ENCODE results near the gene CDON. TPM values are rescaled to one million over a fixed set of nuclear protein-coding genes. Genes with fewer than 3 reads are reported as not detected.

CDON gene
- total and polyA plus RNA-seq, 8 donors = 0.31 to 80.8 (median 21.2) TPM

- peaks cover 3 to 29% (median 8%) of the 10 kb centered on the region in 4 donors for H3K36me3 ChIP-seq
- H3K9me3 ChIP-seq = no peaks in the 10 kb centered on the region
- 89 to 94% (median 92%) methylated on average over 8 of the region's 8 CpGs for WGBS, 5 donors
- no peak for DNase-seq
- H3K27ac ChIP-seq = no peak overlapping the region
- no peaks in the 10 kb centered on the region for H3K27me3 ChIP-seq
- H3K4me1 ChIP-seq = no peaks in the 10 kb centered on the region
- H3K4me3 ChIP-seq = no peak overlapping the region
- intact Hi-C loops (cut with DNase I; ENCODE audit: low total_unique reads) = no loop called here
- TF ChIP-seq, protein P1, sequence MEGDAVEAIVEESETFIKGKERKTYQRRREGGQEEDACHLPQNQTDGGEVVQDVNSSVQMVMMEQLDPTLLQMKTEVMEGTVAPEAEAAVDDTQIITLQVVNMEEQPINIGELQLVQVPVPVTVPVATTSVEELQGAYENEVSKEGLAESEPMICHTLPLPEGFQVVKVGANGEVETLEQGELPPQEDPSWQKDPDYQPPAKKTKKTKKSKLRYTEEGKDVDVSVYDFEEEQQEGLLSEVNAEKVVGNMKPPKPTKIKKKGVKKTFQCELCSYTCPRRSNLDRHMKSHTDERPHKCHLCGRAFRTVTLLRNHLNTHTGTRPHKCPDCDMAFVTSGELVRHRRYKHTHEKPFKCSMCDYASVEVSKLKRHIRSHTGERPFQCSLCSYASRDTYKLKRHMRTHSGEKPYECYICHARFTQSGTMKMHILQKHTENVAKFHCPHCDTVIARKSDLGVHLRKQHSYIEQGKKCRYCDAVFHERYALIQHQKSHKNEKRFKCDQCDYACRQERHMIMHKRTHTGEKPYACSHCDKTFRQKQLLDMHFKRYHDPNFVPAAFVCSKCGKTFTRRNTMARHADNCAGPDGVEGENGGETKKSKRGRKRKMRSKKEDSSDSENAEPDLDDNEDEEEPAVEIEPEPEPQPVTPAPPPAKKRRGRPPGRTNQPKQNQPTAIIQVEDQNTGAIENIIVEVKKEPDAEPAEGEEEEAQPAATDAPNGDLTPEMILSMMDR (IDR thresholded peaks at IDR 0.05) = no peak
- no peak for TF ChIP-seq POLR2A (IDR thresholded peaks at IDR 0.05)
Observed at GRCh38 chr11:125980436-125980835, 82.2 kb downstream of the CDON start.

- no peaks in the 10 kb centered on the region for H3K4me1 ChIP-seq
- TF ChIP-seq POLR2AphosphoS5 (IDR thresholded peaks at IDR 0.05) = no peak
- WGBS, 5 donors = 70 to 82% (median 75%) methylated on average over 3 of the region's 3 CpGs
- H3K36me3 ChIP-seq = peaks cover 3 to 29% (median 8%) of the 10 kb centered on the region in 4 donors
- H3K27ac ChIP-seq = no peak overlapping the region
- H3K4me3 ChIP-seq = no peak overlapping the region
- H3K9me3 ChIP-seq = no peaks in the 10 kb centered on the region
- no peaks in the 10 kb centered on the region for H3K27me3 ChIP-seq
- DNase-seq = no peak
- intact Hi-C loops (cut with DNase I; ENCODE audit: low total_unique reads) = no loop called here
Observed at GRCh38 chr11:125979511-125979910, 83.2 kb downstream of the CDON start.

DNA sequence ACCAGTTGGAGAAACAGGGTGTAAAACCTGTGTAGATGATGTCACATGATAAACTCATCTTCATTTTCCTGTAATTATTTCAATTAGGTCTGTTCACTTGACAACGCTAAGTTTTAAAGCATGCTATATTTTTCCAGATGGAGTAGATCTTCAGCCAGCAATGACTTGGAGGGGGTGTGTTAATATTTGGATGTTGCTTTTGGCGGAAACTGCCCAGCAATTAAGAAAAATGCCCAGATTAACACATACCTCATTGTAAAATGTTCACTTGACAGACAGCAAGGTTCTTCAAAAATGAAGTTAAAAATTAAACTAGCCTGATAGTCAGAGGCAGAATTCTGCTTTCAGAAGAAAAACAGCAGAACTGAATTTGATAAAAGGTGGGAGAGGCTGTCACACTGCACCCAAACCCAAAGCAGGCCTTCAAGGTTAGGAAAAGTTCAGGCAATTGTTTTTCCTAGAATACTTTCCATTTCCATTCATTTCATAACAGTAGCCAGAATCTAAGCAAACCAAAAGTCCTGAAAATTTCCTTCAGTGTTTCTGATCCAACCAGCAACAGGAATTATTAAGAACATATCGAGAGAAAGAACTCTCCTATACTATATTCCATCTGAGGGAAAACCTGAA lies 83.8 kb downstream of the CDON start:
- Histone ChIP-seq H3K9me3 (no peaks in the 10 kb centered on the region), H3K4me3 (no peak overlapping the region), H3K27ac (no peak overlapping the region), H3K27me3 (no peaks in the 10 kb centered on the region), H3K36me3 (peaks cover 3 to 23% (median 8%) of the 10 kb centered on the region in 4 donors), H3K4me1 (no peaks in the 10 kb centered on the region)
- intact Hi-C loops (cut with DNase I; ENCODE audit: low total_unique reads) = no loop called here
- WGBS, 5 donors = 59 to 80% (median 69%) methylated on average over 3 of the region's 3 CpGs
- no peak for DNase-seq
- TF ChIP-seq POLR2A (IDR thresholded peaks at IDR 0.05) (no peak), EP300 (IDR thresholded peaks at IDR 0.05) (no peak), POLR2AphosphoS5 (IDR thresholded peaks at IDR 0.05) (no peak)
- TF ChIP-seq, protein P1 (IDR thresholded peaks at IDR 0.05) = no peak

DNA sequence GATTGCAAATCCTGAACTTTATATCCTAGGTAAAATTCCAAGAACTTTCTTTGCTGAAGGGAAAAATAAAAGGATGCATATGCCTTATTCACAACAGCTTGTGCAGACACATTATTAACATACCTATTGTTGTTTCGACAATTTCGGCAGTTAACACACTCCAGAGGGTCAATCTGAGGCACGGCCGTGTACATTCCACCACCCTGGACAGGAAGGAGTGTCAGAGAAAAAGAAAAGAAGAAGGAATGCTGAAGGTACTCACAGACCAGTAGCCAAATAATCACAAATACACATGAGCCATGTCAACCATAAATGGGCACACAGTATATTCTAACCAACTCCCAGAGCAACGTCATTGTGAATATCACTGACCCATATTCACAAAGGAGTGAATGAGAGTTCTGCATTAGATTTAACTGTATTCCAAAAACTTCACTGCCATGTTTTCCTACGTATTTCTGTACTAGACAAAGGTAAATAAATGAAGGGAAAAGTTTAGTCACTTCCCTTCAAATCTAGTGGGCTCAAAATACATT lies 84.4 kb downstream of the CDON start:
- Histone ChIP-seq H3K9me3 (no peaks in the 10 kb centered on the region), H3K4me1 (no peaks in the 10 kb centered on the region), H3K27ac (no peak overlapping the region), H3K27me3 (no peaks in the 10 kb centered on the region), H3K4me3 (no peak overlapping the region), H3K36me3 (peaks cover 0 to 17% (median 6%) of the 10 kb centered on the region in 4 donors)
- WGBS, 5 donors = 49 to 76% (median 69%) methylated on average over 6 of the region's 6 CpGs
- DNase-seq = no peak
- intact Hi-C loops (cut with DNase I; ENCODE audit: low total_unique reads) = no loop called here
- no peak for TF ChIP-seq POLR2AphosphoS5 (IDR thresholded peaks at IDR 0.05)
- TF ChIP-seq, protein P1 (IDR thresholded peaks at IDR 0.05) = no peak
- TF ChIP-seq EP300 (IDR thresholded peaks at IDR 0.05) = no peak
- TF ChIP-seq POLR2A (IDR thresholded peaks at IDR 0.05) = no peak

DNA sequence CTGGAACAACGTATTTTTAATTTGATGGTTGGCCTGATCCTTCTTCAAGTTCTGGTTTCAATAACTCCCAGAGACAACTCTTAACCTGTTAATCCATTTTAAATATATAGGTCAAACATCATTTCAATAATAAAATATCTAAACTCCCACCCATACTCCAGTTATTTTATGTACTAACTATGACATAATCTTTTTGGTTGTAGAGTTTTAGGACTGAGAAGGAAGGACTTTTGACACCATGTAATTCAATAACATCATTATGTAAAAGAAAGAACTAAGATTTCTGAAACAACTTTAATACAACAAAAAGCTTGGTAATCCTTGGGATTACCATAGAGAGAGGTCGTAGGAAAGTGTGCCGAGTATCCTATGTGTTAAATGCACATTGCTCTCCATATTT lies 85.3 kb downstream of the CDON start:
- Histone ChIP-seq H3K4me1 (no peaks in the 10 kb centered on the region), H3K9me3 (no peaks in the 10 kb centered on the region), H3K36me3 (peaks cover 0 to 10% (median 2%) of the 10 kb centered on the region in 4 donors), H3K27ac (no peak overlapping the region), H3K27me3 (no peaks in the 10 kb centered on the region), H3K4me3 (no peak overlapping the region)
- TF ChIP-seq POLR2AphosphoS5 (IDR thresholded peaks at IDR 0.05) (no peak), POLR2A (IDR thresholded peaks at IDR 0.05) (no peak), EP300 (IDR thresholded peaks at IDR 0.05) (no peak)
- TF ChIP-seq, protein P1 (IDR thresholded peaks at IDR 0.05) = no peak
- 74 to 85% (median 82%) methylated on average over 3 of the region's 3 CpGs for WGBS, 5 donors
- DNase-seq = no peak
- intact Hi-C loops (cut with DNase I; ENCODE audit: low total_unique reads) = no loop called here
